Measurements from ENCODE around the gene SELENON.

DNA sequence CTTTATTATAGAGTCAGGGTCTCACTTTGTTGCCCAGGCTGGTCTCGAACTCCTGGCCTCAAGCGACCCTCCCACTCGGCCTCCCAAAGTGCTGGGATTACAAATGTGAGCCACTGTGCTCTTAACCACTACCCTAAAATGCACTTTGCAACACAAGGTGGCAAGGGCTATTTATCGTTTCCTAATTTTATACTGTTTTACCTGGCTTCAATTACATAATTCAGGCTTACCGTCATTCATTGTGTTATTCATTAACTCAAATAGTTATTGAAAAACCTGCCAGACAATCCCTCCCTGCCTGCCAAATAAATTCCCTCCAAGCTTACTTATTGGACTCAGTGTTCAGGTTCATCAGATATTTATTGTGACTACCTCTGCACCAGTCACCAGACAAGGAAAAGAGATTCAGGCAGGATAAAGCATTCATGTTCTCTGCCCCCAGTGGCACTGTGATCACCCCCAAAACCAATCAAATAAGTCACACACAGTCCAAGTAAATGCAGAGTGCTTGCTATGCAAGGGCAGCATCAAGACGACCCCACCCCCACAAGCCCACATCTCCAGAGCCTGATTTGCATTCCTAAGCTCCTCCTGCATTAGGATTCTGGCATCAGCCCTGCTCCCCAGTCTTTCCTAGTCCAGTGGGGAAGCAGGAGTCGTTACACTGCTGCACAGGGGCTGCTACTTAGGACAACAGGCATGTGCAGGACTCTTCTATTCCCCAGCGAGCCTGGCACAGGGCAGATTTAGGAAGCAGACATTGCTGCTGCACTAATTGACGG is 67.4 kb downstream of the SELENON start:
- TF ChIP-seq MAFK (IDR thresholded peaks at IDR 0.05; ENCODE audit: low read depth, low read length): no peak
- TF ChIP-seq BACH1 (IDR thresholded peaks at IDR 0.05; ENCODE audit: low read length): no peak
- no peak for TF ChIP-seq POLR2AphosphoS5 (IDR thresholded peaks at IDR 0.05; ENCODE audit: low read depth, low read length)
- no peak for TF ChIP-seq HDAC6 (IDR thresholded peaks at IDR 0.05; ENCODE audit: low read depth, low read length)
- TF ChIP-seq CHD2 (IDR thresholded peaks at IDR 0.05; ENCODE audit: low read length): no peak
- no peak for TF ChIP-seq FOSL1 (IDR thresholded peaks at IDR 0.05; ENCODE audit: insufficient read depth, low read depth, low read length)
- TF ChIP-seq, protein P1, sequence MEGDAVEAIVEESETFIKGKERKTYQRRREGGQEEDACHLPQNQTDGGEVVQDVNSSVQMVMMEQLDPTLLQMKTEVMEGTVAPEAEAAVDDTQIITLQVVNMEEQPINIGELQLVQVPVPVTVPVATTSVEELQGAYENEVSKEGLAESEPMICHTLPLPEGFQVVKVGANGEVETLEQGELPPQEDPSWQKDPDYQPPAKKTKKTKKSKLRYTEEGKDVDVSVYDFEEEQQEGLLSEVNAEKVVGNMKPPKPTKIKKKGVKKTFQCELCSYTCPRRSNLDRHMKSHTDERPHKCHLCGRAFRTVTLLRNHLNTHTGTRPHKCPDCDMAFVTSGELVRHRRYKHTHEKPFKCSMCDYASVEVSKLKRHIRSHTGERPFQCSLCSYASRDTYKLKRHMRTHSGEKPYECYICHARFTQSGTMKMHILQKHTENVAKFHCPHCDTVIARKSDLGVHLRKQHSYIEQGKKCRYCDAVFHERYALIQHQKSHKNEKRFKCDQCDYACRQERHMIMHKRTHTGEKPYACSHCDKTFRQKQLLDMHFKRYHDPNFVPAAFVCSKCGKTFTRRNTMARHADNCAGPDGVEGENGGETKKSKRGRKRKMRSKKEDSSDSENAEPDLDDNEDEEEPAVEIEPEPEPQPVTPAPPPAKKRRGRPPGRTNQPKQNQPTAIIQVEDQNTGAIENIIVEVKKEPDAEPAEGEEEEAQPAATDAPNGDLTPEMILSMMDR (IDR thresholded peaks at IDR 0.05; ENCODE audit: control extremely low read depth in 1 of 3, insufficient read depth in 1 of 3, low read depth in 1 of 3, low read length in 3 of 3): no peak
- no peak for TF ChIP-seq EP300 (IDR thresholded peaks at IDR 0.05; ENCODE audit: borderline replicate concordance in 1 of 2, low read depth in 2 of 2, low read length in 2 of 2)

Measured in H1 (cell line).